ENCODE data around the gene H2BK1.

GRCh38 chr7:151233804-151234203 is 23.5 kb upstream of the H2BK1 start:
- TF ChIP-seq EP300 (IDR thresholded peaks at IDR 0.05; ENCODE audit: low read depth in 2 of 2, low read length in 2 of 2) (no peak), EP300 (CRISPR knock-in tag; IDR thresholded peaks at IDR 0.05; ENCODE audit: borderline replicate concordance) (no peak), TCF7 (IDR thresholded peaks at IDR 0.05; ENCODE audit: low read depth) (no peak), ZNF3 (CRISPR knock-in tag; IDR thresholded peaks at IDR 0.05) (no peak), RXRA (CRISPR knock-in tag; IDR thresholded peaks at IDR 0.05) (no peak), BRCA1 (CRISPR knock-in tag; IDR thresholded peaks at IDR 0.05) (no peak), ZSCAN20 (CRISPR knock-in tag; IDR thresholded peaks at IDR 0.05; ENCODE audit: borderline replicate concordance) (no peak), MAZ (IDR thresholded peaks at IDR 0.05; ENCODE audit: borderline replicate concordance, low read depth, low read length) (no peak), MAZ (CRISPR knock-in tag; IDR thresholded peaks at IDR 0.05; ENCODE audit: low read depth) (no peak), ZNF280D (CRISPR knock-in tag; IDR thresholded peaks at IDR 0.05) (no peak), THAP7 (CRISPR knock-in tag; IDR thresholded peaks at IDR 0.05) (no peak)
- TF ChIP-seq, protein P1, sequence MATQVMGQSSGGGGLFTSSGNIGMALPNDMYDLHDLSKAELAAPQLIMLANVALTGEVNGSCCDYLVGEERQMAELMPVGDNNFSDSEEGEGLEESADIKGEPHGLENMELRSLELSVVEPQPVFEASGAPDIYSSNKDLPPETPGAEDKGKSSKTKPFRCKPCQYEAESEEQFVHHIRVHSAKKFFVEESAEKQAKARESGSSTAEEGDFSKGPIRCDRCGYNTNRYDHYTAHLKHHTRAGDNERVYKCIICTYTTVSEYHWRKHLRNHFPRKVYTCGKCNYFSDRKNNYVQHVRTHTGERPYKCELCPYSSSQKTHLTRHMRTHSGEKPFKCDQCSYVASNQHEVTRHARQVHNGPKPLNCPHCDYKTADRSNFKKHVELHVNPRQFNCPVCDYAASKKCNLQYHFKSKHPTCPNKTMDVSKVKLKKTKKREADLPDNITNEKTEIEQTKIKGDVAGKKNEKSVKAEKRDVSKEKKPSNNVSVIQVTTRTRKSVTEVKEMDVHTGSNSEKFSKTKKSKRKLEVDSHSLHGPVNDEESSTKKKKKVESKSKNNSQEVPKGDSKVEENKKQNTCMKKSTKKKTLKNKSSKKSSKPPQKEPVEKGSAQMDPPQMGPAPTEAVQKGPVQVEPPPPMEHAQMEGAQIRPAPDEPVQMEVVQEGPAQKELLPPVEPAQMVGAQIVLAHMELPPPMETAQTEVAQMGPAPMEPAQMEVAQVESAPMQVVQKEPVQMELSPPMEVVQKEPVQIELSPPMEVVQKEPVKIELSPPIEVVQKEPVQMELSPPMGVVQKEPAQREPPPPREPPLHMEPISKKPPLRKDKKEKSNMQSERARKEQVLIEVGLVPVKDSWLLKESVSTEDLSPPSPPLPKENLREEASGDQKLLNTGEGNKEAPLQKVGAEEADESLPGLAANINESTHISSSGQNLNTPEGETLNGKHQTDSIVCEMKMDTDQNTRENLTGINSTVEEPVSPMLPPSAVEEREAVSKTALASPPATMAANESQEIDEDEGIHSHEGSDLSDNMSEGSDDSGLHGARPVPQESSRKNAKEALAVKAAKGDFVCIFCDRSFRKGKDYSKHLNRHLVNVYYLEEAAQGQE (IDR thresholded peaks at IDR 0.05; ENCODE audit: borderline replicate concordance in 1 of 2, low read depth in 1 of 2, low read length in 2 of 2): no peak
